T-helper 1 cell treated with Interleukin-12 subunit alpha and Interleukin-12 subunit beta and Interleukin-4 antibody, amounts not matched to agents 30 μg/mL and 1 μg/mL, for 36 hours (primary cell): ENCODE data around the gene TRPM4.
A peak's percentile ranks its signal among the peaks of the same experiment; 100 is the strongest.
"Not testable (repeated sequence)": the region's sequence is repeated elsewhere in the genome, so short reads cannot be mapped to it uniquely, and the experiment has no call there.

Experiments
- H3K27ac Mint-ChIP-seq: one replicate; pipeline ENCODE4 v1.8.0; 2021; ENCODE audit warnings: mild to moderate bottlenecking, mixed read lengths
- H3K27me3 Mint-ChIP-seq: one replicate; pipeline ENCODE4 v1.8.0; 2021; ENCODE audit warnings: low read depth, mixed read lengths
- H3K36me3 Mint-ChIP-seq: one replicate; pipeline ENCODE4 v1.8.0; 2021; ENCODE audit warnings: low read depth, mixed read lengths
- H3K4me1 Mint-ChIP-seq: one replicate; pipeline ENCODE4 v1.8.0; 2021; ENCODE audit warnings: low read depth, mixed read lengths
- H3K4me3 Mint-ChIP-seq: one replicate; pipeline ENCODE4 v1.8.0; 2021; ENCODE audit warnings: mild to moderate bottlenecking, moderate library complexity, mixed read lengths
- H3K9me3 Mint-ChIP-seq: one replicate; pipeline ENCODE4 v1.8.0; 2021; ENCODE audit warnings: mixed read lengths

TRPM4 gene

GRCh38 chr19:49120325-49120683 lies 37.3 kb upstream of the TRPM4 start:
- Mint-ChIP-seq H3K4me1 (peaks cover 17% of the 10 kb centered on the region), H3K36me3 (no peaks in the 10 kb centered on the region)

GRCh38 chr19:49120868-49121267 lies 36.7 kb upstream of the TRPM4 start:
- H3K4me3 Mint-ChIP-seq: peak overlapping the region; percentile 78
- peaks cover 17% of the 10 kb centered on the region for H3K4me1 Mint-ChIP-seq
- H3K36me3 Mint-ChIP-seq: no peaks in the 10 kb centered on the region
- peaks cover 20% of the 10 kb centered on the region for H3K27me3 Mint-ChIP-seq
- H3K27ac Mint-ChIP-seq: peak overlapping the region; percentile 64
- no peaks in the 10 kb centered on the region for H3K9me3 Mint-ChIP-seq

More at GRCh38 chr19:49120325-49120683, 37.3 kb upstream of the TRPM4 start:
- H3K4me3 Mint-ChIP-seq: peak overlapping the region; percentile 78
- peaks cover 20% of the 10 kb centered on the region for H3K27me3 Mint-ChIP-seq
- no peaks in the 10 kb centered on the region for H3K9me3 Mint-ChIP-seq
- H3K27ac Mint-ChIP-seq: peak overlapping the region; percentile 64

GRCh38 chr19:49121841-49122240 lies 35.8 kb upstream of the TRPM4 start:
- Mint-ChIP-seq H3K27me3 (peaks cover 20% of the 10 kb centered on the region), H3K4me1 (peaks cover 17% of the 10 kb centered on the region)
- not testable (repeated sequence) for H3K27ac Mint-ChIP-seq, H3K9me3 Mint-ChIP-seq, H3K36me3 Mint-ChIP-seq, H3K4me3 Mint-ChIP-seq

DNA sequence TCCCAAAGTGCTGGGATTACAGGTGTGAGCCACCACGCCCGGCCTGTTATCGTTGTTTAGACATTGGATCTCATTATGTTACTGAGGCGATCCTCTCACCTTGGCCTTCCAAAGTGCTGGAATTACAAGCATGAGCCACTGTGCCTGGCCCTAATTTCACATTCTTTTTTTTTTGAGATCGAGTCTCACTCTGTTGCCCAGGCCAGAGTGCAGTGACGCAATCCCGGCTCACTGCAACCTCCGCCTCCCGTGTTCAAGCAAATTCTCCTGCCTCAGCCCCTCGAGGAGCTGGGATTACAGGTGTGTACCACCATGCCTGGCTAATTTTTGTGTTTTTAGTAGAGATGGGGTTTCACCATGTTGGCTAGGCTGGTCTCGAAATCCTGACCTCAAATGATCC lies 34.3 kb upstream of the TRPM4 start:
- Mint-ChIP-seq H3K4me1 (peaks cover 13% of the 10 kb centered on the region), H3K27me3 (peaks cover 20% of the 10 kb centered on the region)
- not testable (repeated sequence) for H3K9me3 Mint-ChIP-seq, H3K4me3 Mint-ChIP-seq, H3K36me3 Mint-ChIP-seq, H3K27ac Mint-ChIP-seq

- H3K4me1 Mint-ChIP-seq: peaks cover 16% of the 10 kb centered on the region
- H3K27me3 Mint-ChIP-seq: peaks cover 20% of the 10 kb centered on the region
- no peaks in the 10 kb centered on the region for H3K36me3 Mint-ChIP-seq
- no peak overlapping the region for H3K27ac Mint-ChIP-seq
- H3K9me3 Mint-ChIP-seq: no peaks in the 10 kb centered on the region
- no peak overlapping the region for H3K4me3 Mint-ChIP-seq
These were observed 32.4 kb upstream of the TRPM4 start for GRCh38 chr19:49125025-49125731.

GRCh38 chr19:49126575-49126974 lies 31.0 kb upstream of the TRPM4 start:
- Mint-ChIP-seq H3K4me3 (no peak overlapping the region), H3K27ac (no peak overlapping the region), H3K9me3 (no peaks in the 10 kb centered on the region), H3K36me3 (no peaks in the 10 kb centered on the region), H3K27me3 (peaks cover 11% of the 10 kb centered on the region), H3K4me1 (peaks cover 9% of the 10 kb centered on the region)

DNA sequence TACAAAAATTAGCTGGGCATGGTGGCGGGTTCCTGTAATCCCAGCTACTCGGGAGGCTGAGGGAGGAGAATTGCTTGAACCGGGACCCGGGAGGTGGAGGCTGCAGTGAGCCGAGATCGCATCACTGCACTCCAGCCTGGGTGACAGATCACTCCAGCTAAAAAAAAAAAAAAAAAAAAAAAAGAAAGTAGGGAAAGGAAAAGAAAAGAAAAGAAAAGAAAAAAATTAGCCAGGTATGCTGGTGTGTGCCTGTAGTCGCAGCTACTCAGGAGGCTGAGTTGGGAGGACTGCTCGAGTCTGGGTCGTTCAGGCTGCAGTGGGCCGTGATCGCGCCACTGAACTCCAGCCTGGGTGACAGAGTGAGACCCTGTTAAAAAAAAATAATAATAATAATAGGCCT lies 30.4 kb upstream of the TRPM4 start:
- not testable (repeated sequence) for H3K27ac Mint-ChIP-seq, H3K9me3 Mint-ChIP-seq, H3K36me3 Mint-ChIP-seq, H3K4me1 Mint-ChIP-seq, H3K4me3 Mint-ChIP-seq, H3K27me3 Mint-ChIP-seq

- peak overlapping the region; percentile 92 for H3K4me3 Mint-ChIP-seq
- no peaks in the 10 kb centered on the region for H3K36me3 Mint-ChIP-seq
- H3K4me1 Mint-ChIP-seq: peaks cover 12% of the 10 kb centered on the region
- no peaks in the 10 kb centered on the region for H3K9me3 Mint-ChIP-seq
- H3K27ac Mint-ChIP-seq: peak overlapping the region; percentile 75
- H3K27me3 Mint-ChIP-seq: peaks cover 5% of the 10 kb centered on the region
These were observed 29.7 kb upstream of the TRPM4 start for GRCh38 chr19:49127674-49128544.

DNA sequence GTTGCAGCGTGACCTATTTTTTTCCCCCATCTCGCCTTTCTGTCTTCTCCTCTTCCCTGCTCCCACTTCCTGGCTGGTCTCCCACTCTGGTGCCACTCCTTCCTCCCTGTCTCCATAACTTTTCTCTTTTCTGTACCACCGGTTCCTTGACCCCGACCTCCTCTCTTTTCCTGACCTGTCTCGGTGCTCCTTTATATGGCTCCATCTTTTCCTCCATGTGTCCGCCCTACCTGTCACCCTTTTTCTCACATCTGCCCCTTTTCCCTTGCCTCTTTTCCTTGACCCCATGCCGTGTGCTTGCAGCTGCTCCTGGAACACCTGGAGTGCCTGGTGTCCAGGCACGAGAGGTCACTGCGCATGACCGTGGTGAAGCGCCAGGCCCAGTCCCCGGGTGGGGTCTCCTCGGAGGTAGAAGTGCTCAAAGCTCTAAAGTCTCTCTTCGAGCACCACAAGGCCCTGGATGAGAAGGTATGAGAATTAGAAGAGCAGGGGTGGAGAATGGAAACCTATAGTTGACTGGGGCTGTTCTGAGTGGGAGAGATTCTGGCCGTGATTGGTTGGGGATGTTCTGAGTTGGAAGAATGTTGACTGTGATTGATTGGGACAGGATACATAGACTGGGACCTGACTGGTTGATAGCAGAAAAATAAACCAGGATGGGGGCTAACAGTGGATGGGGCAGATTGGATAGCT lies 28.9 kb upstream of the TRPM4 start:
- H3K27ac Mint-ChIP-seq: peak overlapping the region; percentile 11

GRCh38 chr19:49129238-49129583 lies 28.4 kb upstream of the TRPM4 start:
- Mint-ChIP-seq H3K4me1 (peaks cover 20% of the 10 kb centered on the region), H3K36me3 (peaks cover 1% of the 10 kb centered on the region), H3K27me3 (no peaks in the 10 kb centered on the region), H3K4me3 (no peak overlapping the region), H3K9me3 (no peaks in the 10 kb centered on the region), H3K27ac (no peak overlapping the region)

More for the DNA sequence above, 28.9 kb upstream of the TRPM4 start:
- Mint-ChIP-seq H3K36me3 (peaks cover 1% of the 10 kb centered on the region), H3K9me3 (no peaks in the 10 kb centered on the region), H3K27me3 (peaks cover 2% of the 10 kb centered on the region), H3K4me3 (peak overlapping the region; percentile 92), H3K4me1 (peaks cover 16% of the 10 kb centered on the region)

DNA sequence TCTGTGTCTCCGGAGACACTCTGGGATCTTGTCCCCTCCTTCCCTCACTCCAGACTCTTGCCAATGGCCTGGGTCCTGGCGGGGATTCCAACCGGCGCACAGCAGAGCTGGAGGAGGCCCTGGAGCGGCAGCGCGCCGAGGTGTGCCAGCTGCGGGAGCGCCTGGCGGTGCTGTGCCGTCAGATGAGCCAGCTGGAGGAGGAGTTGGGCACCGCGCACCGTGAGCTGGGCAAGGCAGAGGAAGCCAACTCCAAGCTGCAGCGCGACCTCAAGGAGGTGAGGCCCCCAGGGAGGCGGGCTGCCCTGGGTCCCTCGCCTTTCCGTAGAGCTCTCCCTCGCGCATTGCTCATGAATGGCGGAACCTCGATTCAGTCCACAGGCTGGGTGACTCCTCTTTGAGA lies 27.3 kb upstream of the TRPM4 start:
- no peaks in the 10 kb centered on the region for H3K9me3 Mint-ChIP-seq

GRCh38 chr19:49132974-49133609 lies 24.5 kb upstream of the TRPM4 start:
- H3K36me3 Mint-ChIP-seq: peaks cover 1% of the 10 kb centered on the region
- H3K27me3 Mint-ChIP-seq: no peaks in the 10 kb centered on the region
- peaks cover 20% of the 10 kb centered on the region for H3K4me1 Mint-ChIP-seq
- H3K4me3 Mint-ChIP-seq: peak overlapping the region; percentile 87
- no peak overlapping the region for H3K27ac Mint-ChIP-seq
- no peaks in the 10 kb centered on the region for H3K9me3 Mint-ChIP-seq

More for the DNA sequence above, 27.3 kb upstream of the TRPM4 start:
- H3K36me3 Mint-ChIP-seq: peaks cover 1% of the 10 kb centered on the region
- no peak overlapping the region for H3K27ac Mint-ChIP-seq
- H3K4me1 Mint-ChIP-seq: peaks cover 21% of the 10 kb centered on the region
- no peaks in the 10 kb centered on the region for H3K27me3 Mint-ChIP-seq
- no peak overlapping the region for H3K4me3 Mint-ChIP-seq

GRCh38 chr19:49133621-49134454 lies 23.8 kb upstream of the TRPM4 start:
- H3K4me1 Mint-ChIP-seq: peaks cover 15% of the 10 kb centered on the region
- peak overlapping the region; percentile 36 for H3K27ac Mint-ChIP-seq

GRCh38 chr19:49135686-49136085 lies 21.9 kb upstream of the TRPM4 start:
- Mint-ChIP-seq H3K27ac (no peak overlapping the region), H3K9me3 (no peaks in the 10 kb centered on the region), H3K36me3 (peaks cover 1% of the 10 kb centered on the region), H3K4me3 (no peak overlapping the region), H3K27me3 (no peaks in the 10 kb centered on the region), H3K4me1 (peaks cover 13% of the 10 kb centered on the region)

More at GRCh38 chr19:49133621-49134454, 23.8 kb upstream of the TRPM4 start:
- H3K27me3 Mint-ChIP-seq: no peaks in the 10 kb centered on the region
- H3K36me3 Mint-ChIP-seq: peaks cover 1% of the 10 kb centered on the region
- H3K4me3 Mint-ChIP-seq: peak overlapping the region; percentile 87
- no peaks in the 10 kb centered on the region for H3K9me3 Mint-ChIP-seq
